ENCODE results near the gene TEX10.

GRCh38 chr9:100287186-100287585 is 65.6 kb downstream of the TEX10 start:
- TF ChIP-seq CTCF (IDR thresholded peaks at IDR 0.05) = no peak
- TF ChIP-seq EP300 (IDR thresholded peaks at IDR 0.05) = no peak
